Dedifferentiated amniotic fluid mesenchymal stem cell (primary cell): Measurements from ENCODE around the gene ITPKA.

Experiments used
- DNase-seq: peaks from one replicate; pipeline ENCODE4 v3.0.0-alpha.2; 2016; ENCODE audit errors: extremely low spot score

ITPKA gene

DNA sequence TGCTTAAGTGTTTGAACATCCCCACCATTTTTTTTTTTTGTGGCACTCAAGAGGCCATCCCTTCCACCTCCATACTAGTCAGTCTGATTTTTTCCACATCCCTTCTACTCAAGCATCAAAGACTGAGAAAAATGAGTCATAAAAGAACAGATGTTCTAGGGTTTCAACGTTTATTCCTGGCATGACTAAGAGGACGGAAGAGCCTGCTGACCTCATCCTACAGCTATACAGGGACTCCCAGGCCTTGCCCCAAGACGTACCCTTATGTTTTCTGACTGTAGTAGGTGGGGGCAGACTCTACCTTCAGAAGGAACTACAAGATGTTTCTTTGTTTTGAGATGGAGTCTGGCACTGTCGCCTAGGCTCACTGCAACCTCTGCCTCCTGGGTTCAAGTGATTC lies 3.3 kb upstream of the ITPKA start:
- peak; percentile 90 for DNase-seq

- DNase-seq = no peak
Measured at GRCh38 chr15:41491889-41492288, 1.8 kb upstream of the ITPKA start.

DNA sequence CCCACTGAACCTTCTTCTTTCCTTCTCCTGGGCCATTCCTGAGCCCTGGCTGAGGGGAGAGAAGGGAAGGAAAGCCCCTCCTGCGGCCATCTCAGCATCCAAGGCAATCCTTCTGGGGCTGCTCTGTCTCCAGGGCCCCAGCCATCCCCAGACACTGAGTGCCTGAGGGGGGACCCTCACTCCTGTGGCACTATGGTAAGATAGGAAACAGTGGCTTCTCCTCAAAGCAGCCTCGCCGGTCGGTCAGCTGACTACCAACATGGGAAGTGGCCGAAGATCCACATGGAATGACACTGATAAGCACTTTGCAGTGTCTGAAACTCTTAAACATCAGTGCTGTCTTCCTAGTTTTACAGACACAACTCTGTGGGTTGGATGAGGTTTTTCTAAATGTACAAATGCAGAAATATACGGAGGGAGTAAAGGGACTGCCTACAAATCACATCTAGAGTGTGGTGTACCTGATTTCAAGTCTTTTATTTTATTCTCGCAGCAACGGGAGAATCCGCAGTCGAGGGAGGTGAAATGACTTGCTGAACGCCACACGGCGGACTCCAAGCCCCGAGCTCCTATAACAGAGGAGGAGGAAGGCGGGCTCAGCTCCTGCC lies 973 bp upstream of the ITPKA start:
- DNase-seq = no peak

- no peak for DNase-seq
Measured at GRCh38 chr15:41493902-41494189, 172 bp downstream of the ITPKA start.

GRCh38 chr15:41494190-41494921 lies 682 bp downstream of the ITPKA start:
- no peak for DNase-seq

- no peak for DNase-seq
Measured at GRCh38 chr15:41494922-41495735, 1.5 kb downstream of the ITPKA start.

DNA sequence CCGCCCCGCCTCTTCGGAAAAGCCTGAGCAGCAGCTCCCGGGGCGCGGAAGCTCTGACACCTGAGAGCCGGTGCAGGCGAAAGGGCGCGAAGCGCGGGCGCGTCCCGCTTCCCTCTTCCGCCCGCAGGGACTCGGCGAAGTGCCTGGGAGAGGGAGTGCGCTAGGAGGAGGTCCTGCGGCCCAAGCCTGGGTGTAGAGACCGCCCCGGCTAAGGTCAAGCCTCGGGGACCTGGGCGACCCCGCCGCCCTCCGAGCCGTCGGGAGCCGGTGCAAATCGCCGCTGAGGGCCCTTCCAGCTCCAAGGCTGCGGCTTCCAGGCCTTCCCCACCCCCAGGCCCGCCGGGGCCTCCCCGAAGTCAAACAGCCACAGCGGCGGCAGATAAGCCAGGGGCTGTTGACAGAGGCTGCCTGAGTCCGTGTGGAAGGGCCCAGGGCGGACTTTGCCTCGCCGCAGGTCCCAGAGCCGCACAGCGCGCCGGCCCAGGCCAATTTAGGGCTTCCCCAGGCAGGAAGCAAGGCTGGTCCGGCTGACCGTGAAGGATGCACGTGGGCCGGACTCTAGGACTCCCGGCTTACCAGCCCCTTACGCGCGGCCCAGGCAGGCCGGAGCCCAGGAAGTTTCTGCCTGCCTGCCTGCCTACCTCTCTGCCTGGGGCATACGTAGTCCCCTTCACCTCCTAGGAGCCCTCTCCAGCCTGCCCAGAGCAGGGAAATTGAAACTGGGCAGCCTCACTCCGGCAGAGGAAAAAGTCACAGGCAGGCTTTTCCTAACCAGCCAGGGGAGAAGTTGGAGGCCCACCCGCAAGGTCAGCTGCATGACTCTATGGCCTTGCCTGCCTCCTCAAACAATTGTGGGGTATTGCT lies 2.3 kb downstream of the ITPKA start:
- DNase-seq = no peak

- no peak for DNase-seq
Measured at GRCh38 chr15:41498657-41499056, 5.0 kb downstream of the ITPKA start.

GRCh38 chr15:41499109-41499851 lies 5.6 kb downstream of the ITPKA start:
- no peak for DNase-seq

DNA sequence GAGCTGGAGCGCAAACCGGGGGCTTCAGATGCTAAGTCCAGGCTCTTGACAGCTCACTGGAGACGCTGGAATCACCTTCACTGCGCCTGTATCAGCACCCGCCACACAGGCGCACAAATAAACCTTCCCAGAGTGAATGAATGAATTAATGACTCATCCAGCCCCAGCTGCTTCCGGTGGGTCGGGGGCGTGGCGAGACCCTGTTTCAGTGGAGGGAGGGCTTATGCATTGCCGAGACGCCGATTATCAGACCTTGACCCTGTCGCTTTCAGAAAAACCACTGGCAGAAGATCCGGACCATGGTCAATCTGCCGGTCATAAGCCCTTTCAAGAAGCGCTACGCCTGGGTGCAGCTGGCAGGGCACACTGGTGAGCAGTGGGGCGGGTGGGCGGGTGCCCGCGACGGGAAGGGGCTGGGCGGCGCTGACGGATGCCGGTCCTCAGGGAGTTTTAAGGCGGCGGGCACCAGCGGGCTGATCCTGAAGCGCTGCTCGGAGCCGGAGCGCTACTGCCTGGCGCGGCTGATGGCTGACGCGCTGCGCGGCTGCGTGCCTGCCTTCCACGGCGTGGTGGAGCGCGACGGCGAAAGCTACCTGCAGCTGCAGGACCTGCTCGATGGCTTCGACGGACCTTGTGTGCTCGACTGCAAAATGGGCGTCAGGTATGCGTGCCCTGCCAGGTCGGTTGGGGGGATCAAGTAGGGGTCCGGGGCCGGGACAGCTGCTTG lies 7.7 kb downstream of the ITPKA start:
- DNase-seq = no peak

DNA sequence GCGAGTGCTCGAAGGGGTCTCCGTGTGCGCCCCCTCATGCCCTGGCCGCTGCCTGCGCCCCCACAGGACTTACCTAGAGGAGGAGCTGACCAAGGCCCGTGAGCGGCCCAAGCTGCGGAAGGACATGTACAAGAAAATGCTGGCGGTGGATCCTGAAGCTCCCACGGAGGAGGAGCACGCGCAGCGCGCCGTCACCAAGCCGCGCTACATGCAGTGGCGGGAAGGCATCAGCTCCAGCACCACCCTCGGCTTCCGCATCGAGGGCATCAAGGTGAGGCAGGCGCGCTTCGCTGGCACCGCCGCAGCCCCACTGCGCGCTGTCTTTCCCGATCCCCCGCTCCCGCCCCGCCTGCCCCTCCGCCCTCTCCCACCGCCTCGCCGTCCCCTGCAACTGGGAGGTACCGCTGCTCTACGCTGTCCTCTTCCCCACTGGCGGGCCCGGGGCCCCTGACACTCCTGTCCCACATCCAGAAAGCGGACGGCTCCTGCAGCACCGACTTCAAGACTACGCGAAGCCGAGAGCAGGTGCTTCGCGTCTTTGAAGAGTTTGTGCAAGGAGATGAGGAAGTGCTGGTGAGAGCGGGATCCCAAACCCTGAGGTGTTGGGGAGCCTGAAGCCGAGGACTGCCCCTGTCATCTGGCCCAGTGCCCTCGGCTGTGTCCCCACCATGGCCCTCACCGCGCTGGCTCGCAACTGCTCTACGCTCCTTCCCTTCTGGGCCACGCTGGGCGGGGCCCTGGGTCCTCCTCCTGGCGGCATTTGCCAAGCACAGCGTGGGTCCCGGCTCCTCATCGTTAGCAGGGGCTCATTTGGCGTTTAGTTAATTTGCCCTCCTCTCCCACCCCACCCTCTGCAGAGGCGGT lies 8.5 kb downstream of the ITPKA start:
- DNase-seq = no peak

DNA sequence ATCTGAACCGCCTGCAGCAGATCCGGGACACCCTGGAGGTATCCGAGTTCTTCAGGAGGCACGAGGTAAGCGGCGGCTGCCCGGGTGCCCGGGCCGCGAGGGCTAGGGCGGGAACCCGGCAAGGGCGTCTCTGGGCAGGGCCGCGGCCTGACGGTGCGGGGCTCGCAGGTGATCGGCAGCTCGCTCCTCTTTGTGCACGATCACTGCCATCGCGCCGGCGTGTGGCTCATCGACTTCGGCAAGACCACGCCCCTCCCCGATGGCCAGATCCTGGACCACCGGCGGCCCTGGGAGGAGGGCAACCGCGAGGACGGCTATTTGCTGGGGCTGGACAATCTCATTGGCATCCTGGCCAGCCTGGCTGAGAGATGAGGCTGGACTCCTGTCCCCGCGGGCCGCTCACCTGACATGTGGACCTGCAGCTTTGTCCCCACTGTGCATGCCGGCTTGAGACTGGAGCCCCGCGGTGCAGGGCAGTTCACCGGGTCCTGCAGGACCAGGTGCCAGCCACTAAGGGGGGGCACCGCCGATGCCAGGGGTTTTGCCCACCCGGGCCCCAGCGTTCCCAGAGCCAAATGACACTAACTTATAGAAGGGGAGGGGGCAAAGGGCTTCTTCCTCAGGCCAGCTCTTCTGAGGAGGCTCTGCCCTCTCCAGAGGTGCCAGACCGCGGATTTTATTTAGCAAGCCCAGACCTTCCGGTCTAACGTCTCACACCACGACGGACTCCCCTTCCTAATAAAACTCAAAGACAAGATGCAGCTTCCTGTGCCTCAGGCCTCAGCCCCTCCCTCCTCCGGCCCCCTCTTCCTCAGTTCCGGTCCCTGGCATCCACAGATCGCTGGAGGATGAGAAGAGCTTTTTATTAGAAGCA lies 9.4 kb downstream of the ITPKA start:
- no peak for DNase-seq

DNA sequence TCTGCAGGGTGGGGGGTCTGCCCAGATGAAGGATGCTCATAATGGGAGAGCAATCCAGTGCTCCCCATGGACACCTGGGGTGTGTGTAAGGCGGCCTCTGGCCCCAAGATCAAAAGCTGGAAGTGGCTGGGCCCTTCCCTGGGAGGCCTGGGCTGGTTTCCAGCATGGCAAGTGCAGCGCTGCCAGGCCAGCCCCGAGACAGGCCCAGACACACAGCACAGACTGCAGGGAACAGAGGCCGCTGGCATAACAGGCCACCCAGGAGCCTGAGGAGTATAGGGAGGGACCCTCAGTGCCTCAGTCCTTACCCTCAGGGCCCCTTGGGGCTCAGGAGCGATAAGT lies 10.0 kb downstream of the ITPKA start:
- DNase-seq = no peak

DNA sequence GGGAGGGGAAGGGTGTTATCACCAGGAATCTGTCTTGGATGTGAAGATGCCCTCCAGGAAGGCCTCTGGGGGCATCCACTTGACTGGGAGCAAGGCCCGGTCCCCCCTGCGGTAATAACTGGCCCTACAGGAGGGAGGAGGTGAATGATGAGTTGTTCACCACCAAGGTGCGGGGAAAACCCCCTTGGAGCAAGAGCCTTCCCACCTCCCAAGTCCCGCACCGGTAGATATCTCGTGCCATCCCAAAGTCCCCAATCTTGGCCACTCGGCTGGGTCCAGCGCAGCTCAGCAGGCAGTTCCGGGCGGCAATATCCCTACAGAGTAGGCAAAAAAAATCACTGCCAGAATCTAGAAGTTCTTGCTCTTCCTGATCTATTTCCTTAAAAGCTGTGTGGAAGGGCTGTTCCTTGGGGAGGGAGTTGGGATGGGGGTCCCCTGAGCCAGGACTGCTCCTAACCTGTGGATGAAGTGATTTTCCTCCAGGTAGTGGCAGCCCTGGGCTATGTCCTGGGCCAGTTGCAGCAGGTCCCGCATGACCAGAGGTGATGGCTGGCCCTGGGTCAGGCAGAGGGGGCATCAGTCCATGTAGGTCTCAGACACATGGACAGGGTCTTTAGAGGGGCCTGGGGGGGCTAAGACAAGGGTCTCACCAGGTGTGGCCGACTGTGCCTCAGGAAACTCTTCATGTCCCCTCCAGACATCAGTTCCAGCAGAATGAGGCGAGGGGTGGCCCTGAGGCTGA lies 11.2 kb downstream of the ITPKA start:
- no peak for DNase-seq

- DNase-seq = no peak
Measured at GRCh38 chr15:41505776-41506175, 12.1 kb downstream of the ITPKA start.

DNA sequence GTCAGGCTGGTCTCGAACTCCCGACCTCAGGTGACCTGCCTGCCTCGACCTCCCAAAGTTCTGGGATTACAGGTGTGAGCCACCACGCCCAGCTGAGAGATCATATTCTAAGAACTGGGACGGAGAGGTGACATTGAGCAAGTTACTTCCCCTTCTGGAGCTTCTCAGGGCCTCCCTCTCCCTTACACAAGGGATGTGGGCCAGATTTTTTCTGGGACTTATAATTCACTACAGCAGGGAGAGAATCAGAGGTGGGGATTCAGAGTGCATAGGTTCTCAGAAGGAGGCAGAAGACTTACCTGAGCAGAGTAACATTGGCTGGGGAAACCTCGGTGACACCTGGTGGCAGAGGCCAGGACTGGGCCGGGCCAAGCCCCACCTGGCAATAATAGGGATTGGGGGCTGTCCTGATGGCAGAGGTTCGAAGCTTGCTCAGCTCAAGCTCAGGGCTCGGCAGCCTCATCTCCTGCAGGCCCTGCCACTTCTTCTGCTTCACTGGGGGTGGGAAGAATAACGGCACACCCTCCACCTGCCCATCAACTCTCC lies 13.2 kb downstream of the ITPKA start:
- no peak for DNase-seq

DNA sequence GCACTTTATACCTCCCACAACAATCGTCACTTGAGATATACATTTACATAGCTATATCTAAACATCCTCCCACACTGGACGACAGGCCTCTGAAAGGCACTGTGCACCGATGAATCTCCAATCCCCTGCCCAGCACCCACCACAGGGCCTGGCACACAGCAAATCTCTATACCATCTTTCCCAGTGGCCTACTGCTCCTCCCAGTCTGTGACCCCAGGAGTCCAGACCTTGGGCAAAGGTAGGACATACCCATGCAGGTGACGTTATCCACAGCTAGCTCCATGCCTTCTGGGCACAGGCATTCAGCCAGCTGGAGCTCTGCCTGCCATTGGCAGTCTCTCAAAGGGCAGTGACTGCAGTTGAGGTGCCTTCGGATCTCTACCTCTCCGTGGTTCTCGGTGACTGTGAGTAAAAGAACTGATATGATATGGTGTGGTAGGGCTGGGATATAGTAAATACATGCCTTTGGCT lies 14.2 kb downstream of the ITPKA start:
- DNase-seq = no peak

DNA sequence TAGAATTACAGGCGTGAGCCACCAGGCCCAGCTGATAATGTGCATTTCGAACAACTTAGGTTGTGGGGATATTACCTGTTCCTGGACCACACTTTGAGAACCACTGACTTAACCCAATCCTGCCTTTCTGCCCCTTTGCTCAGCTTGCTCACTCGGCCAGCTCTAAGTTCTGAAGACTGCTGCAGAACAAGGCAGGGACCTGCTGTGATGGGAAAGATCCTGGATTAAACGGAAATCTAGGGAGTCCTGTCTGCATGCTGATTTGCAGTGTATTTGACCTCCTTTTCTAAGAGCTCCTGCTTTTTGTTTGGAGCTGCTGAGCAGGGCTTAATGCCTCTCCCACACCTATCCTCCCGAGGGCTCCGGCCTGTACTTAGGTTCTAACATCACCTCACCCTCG lies 17.1 kb downstream of the ITPKA start:
- DNase-seq = no peak
